ENCODE data around the gene LCN10.
"Not testable (repeated sequence)": the region's sequence is repeated elsewhere in the genome, so short reads cannot be mapped to it uniquely, and the experiment has no call there.

LCN10 gene

GRCh38 chr9:136756836-136757235 lies 14.1 kb upstream of the LCN10 start:
- no peak overlapping the region for H3K4me3 ChIP-seq (ENCODE audit: low read depth, low read length)
- DNase-seq (ENCODE audit: low read depth) = no peak
- TF ChIP-seq, protein P1, sequence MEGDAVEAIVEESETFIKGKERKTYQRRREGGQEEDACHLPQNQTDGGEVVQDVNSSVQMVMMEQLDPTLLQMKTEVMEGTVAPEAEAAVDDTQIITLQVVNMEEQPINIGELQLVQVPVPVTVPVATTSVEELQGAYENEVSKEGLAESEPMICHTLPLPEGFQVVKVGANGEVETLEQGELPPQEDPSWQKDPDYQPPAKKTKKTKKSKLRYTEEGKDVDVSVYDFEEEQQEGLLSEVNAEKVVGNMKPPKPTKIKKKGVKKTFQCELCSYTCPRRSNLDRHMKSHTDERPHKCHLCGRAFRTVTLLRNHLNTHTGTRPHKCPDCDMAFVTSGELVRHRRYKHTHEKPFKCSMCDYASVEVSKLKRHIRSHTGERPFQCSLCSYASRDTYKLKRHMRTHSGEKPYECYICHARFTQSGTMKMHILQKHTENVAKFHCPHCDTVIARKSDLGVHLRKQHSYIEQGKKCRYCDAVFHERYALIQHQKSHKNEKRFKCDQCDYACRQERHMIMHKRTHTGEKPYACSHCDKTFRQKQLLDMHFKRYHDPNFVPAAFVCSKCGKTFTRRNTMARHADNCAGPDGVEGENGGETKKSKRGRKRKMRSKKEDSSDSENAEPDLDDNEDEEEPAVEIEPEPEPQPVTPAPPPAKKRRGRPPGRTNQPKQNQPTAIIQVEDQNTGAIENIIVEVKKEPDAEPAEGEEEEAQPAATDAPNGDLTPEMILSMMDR (IDR thresholded peaks at IDR 0.05; ENCODE audit: insufficient read depth, low read depth, low read length, missing control alignments) = no peak

DNA sequence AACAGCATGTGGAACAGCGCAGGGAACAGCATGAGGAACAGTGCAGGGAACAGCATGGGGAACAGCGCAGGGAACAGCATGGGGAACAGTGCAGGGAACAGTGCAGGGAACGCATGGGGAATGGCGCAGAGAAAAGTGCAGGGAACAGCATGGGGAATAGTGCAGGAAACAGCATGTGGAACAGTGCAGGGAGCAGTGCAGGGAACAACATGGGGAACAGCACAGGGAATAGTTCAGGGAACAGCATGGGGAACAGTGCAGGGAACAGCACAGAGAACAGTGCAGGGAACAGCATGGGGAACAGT lies 13.3 kb upstream of the LCN10 start:
- H3K4me3 ChIP-seq (ENCODE audit: low read depth, low read length) = no peak overlapping the region
- TF ChIP-seq, protein P1 (IDR thresholded peaks at IDR 0.05; ENCODE audit: insufficient read depth, low read depth, low read length, missing control alignments) = no peak
- no peak for DNase-seq (ENCODE audit: low read depth)

DNA sequence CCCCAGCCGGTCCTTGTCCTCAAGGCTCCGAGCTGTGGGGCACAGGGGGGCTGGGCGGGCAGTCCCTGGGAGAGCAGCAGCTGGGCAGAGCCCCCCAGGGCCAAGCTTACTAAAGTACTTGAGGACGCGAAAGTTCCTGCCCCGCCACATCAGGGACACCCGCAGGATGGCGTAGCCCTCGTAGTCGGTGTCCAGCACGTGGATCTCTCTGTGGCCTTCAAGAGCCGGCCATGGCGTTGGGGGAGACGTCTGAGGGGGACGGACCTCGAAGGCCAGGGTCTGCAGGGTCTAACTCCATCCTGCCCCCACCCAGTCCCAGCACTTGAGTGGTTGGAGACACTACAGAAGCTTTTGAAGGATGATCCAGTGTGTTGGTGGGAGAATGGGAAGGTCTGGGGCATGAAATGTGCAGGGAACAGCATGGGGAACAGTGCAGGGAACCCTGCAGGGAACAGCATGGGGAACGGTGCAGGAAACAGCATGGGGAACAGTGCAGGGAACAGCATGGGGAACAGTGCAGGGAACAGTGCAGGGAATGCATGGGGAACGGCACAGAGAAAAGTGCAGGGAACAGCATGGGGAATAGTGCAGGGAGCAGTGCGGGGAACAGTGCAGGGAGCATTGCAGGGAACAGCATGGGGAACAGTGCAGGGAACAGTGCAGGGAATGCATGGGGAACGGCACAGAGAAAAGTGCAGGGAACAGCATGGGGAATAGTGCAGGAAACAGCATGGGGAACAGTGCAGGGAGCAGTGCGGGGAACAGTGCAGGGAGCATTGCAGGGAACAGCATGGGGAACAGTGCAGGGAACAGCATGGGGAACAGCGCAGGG lies 12.8 kb upstream of the LCN10 start:
- not testable (repeated sequence) for DNase-seq (ENCODE audit: low read depth); H3K4me3 ChIP-seq (ENCODE audit: low read depth, low read length)

DNA sequence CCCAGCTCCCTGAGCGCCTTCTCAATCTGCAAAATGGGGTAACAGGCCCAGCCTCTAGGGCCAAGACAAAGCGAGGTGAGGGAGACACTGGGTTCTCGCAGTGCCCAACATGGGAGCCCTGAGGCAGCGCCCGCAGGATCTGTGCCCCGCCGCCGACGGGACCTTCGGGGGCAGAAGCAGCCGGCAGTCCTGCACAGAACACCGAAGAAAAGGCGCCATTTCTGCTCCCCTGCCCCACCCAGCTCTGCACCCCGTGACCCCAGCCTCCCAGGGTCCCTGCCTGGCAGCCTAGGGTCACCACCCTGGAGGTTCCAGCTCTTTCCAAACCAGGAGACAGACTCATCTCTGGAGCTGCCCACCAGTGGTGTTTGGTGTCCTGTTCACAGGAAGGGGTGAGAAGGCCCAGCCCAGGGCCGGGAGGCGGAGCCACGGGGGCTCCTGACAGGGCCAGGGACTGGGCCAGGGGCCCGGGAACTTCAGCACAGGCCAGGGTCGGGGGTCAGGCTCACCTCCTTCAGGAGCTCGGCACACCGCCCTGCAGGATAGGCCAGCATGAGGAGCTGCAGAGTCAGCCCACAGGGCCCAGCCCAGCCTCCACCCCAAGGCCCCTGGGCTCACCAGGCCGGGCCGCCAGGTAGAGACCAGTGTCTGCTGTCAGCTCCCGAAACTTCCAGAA lies 12.0 kb upstream of the LCN10 start:
- H3K4me3 ChIP-seq (ENCODE audit: low read depth, low read length) = no peak overlapping the region
- TF ChIP-seq, protein P1 (IDR thresholded peaks at IDR 0.05; ENCODE audit: insufficient read depth, low read depth, low read length, missing control alignments) = no peak
- no peak for DNase-seq (ENCODE audit: low read depth)

- no peak for DNase-seq (ENCODE audit: low read depth)
- H3K4me3 ChIP-seq (ENCODE audit: low read depth, low read length) = no peak overlapping the region
- TF ChIP-seq, protein P1 (IDR thresholded peaks at IDR 0.05; ENCODE audit: insufficient read depth, low read depth, low read length, missing control alignments) = no peak
These were observed 11.4 kb upstream of the LCN10 start for GRCh38 chr9:136754059-136754572.

DNA sequence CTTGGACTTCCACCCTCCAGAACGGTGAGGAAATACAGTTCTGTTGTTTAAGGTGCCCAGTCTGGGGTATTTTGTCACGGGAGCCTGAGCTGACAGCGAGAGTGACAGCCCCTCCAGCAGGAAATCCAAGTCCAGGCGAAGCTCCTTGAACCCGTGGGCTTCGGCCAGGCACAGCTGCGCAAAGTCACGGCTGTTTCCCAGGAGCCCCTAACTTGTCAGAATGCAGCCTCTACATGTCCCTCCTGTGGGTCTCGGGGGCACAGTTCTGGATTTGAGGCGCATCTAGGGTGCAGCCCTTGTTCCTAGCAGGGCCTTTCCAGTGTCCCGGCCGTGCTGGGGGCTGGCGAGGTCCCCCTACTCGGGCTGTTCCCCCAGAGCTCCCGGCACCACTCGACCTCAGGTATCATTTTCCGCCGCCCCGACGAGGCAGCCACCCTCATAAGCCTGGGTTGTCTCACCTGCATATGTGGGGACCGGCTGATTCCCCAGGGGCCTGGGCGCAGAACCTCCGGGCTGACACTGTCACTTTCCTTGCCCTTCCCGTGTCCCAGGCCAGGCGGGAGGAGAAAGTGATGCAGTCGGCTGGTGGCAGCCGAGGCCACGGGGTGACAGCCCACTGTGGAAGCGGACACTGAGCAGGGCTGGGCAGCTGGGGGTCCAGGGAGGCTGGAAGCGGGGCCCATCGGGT lies 10.8 kb upstream of the LCN10 start:
- no peak for DNase-seq (ENCODE audit: low read depth)
- TF ChIP-seq, protein P1 (IDR thresholded peaks at IDR 0.05; ENCODE audit: insufficient read depth, low read depth, low read length, missing control alignments) = no peak
- no peak overlapping the region for H3K4me3 ChIP-seq (ENCODE audit: low read depth, low read length)

DNA sequence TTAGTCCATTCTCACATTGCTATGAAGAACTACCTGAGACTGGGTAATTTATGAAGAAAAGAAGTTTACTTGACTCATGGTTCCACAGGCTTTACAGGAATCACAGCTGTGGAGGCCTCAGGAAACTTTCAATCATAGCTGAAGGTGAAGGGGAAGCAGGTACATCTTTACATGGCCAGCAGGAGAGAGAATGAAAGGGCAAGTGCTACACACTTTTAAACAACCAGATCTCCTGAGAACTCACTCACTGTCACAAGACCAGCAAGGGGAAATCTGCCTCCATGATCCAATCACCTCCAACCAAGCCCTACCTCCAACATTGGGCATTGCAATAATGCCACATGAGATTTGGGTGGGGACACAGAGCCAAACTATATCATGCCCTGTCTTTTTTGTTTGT lies 9.1 kb upstream of the LCN10 start:
- TF ChIP-seq, protein P1 (IDR thresholded peaks at IDR 0.05; ENCODE audit: insufficient read depth, low read depth, low read length, missing control alignments) = no peak
- H3K4me3 ChIP-seq (ENCODE audit: low read depth, low read length) = no peak overlapping the region
- DNase-seq (ENCODE audit: low read depth) = no peak

Measured in GM12865 (cell line).